Neuronal stem cell (in vitro differentiated cells): ENCODE data around the gene ADAM8.

Experiments
- DNase-seq: peaks from one replicate; pipeline ENCODE4 v3.0.0-alpha.2; 2013; ENCODE audit warnings: low spot score
- H2AFZ ChIP-seq: one replicate; pipeline ENCODE4 v1.6.1; 2013; ENCODE audit warnings: mild to moderate bottlenecking, low read length, inconsistent platforms
- H2AK5ac ChIP-seq: 2 replicates; pipeline ENCODE4 v1.6.1; 2013; ENCODE audit warnings: low read depth, mild to moderate bottlenecking, inconsistent platforms, low read length, moderate library complexity, mixed read lengths
- H2BK120ac ChIP-seq: 2 replicates; pipeline ENCODE4 v1.6.1; 2013; ENCODE audit warnings: low read depth, mild to moderate bottlenecking, inconsistent platforms, low read length, moderate library complexity, mixed read lengths
- H2BK12ac ChIP-seq: one replicate; pipeline ENCODE4 v1.6.1; 2013; ENCODE audit warnings: low read length, inconsistent platforms
- H2BK15ac ChIP-seq: 2 replicates; pipeline ENCODE4 v1.6.1; 2013; ENCODE audit warnings: mild to moderate bottlenecking, low read length, inconsistent platforms, mixed read lengths
- H2BK5ac ChIP-seq: one replicate; pipeline ENCODE4 v1.6.1; 2013; ENCODE audit warnings: inconsistent platforms, mild to moderate bottlenecking, low read length, moderate library complexity
- H3K14ac ChIP-seq: one replicate; pipeline ENCODE4 v1.6.1; 2013; ENCODE audit warnings: low read length, inconsistent platforms
- H3K18ac ChIP-seq: 2 replicates; pipeline ENCODE4 v1.6.1; 2013; ENCODE audit warnings: low read length, inconsistent platforms
- H3K23ac ChIP-seq: 2 replicates; pipeline ENCODE4 v1.6.1; 2013; ENCODE audit warnings: low read depth, mild to moderate bottlenecking, mixed read lengths, low read length, inconsistent platforms; ENCODE audit not compliant: poor library complexity
- H3K27ac ChIP-seq: replicated peaks from 3 replicates; pipeline ENCODE4 v1.5.1; 2013; ENCODE audit warnings: low read length, inconsistent platforms
- H3K27me3 ChIP-seq, 3 experiments: 2 replicates each; pipeline ENCODE4 v1.6.1; 2013; ENCODE audit warnings: low read length in 3 of 3, mild to moderate bottlenecking in 2 of 3, inconsistent platforms in 1 of 3, low read depth in 1 of 3, mixed read lengths in 1 of 3, moderate library complexity in 1 of 3; ENCODE audit not compliant: control insufficient read depth in 3 of 3, insufficient read depth in 3 of 3
- H3K36me3 ChIP-seq, 2 donors: replicated peaks in 1 of 2; 2 replicates each; pipeline ENCODE4 v1.6.1; 2013; ENCODE audit warnings: low read length in 2 of 2; ENCODE audit not compliant: control insufficient read depth in 2 of 2, insufficient read depth in 2 of 2
- H3K4ac ChIP-seq: 2 replicates; pipeline ENCODE4 v1.6.1; 2013; ENCODE audit warnings: inconsistent platforms, mild to moderate bottlenecking, low read length, moderate library complexity
- H3K4me1 ChIP-seq, 2 donors: 1 replicate in 1 of 2; 2 replicates in 1 of 2; pipeline ENCODE4 v1.6.1; 2013; ENCODE audit warnings: low read length in 2 of 2, low read depth in 1 of 2; ENCODE audit not compliant: control insufficient read depth in 2 of 2, insufficient read depth in 1 of 2
- H3K4me2 ChIP-seq: one replicate; pipeline ENCODE4 v1.6.1; 2013; ENCODE audit warnings: mild to moderate bottlenecking, low read length, inconsistent platforms; ENCODE audit not compliant: insufficient read depth, poor library complexity, severe bottlenecking
- H3K4me3 ChIP-seq, 2 donors: 2 replicates each; pipeline ENCODE4 v1.5.1; 2013; ENCODE audit warnings: low read length in 2 of 2, mild to moderate bottlenecking in 2 of 2, inconsistent platforms in 1 of 2, moderate library complexity in 1 of 2
- H3K79me1 ChIP-seq: one replicate; pipeline ENCODE4 v1.6.1; 2013; ENCODE audit warnings: low read depth, mild to moderate bottlenecking, inconsistent platforms, low read length, moderate library complexity
- H3K9ac ChIP-seq: one replicate; pipeline ENCODE4 v1.6.1; 2013; ENCODE audit warnings: mild to moderate bottlenecking, low read depth, low read length, inconsistent platforms; ENCODE audit not compliant: poor library complexity
- H3K9me3 ChIP-seq, 2 donors: replicated peaks in 1 of 2; 2 replicates each; pipeline versions ENCODE3 to v1.6.1; 2013; ENCODE audit warnings: low read length in 2 of 2, mild to moderate bottlenecking in 2 of 2, inconsistent platforms in 1 of 2, low read depth in 1 of 2, mixed read lengths in 1 of 2, moderate library complexity in 1 of 2; ENCODE audit not compliant: control insufficient read depth in 2 of 2, insufficient read depth in 1 of 2
- H4K8ac ChIP-seq: one replicate; pipeline ENCODE4 v1.6.1; 2013; ENCODE audit warnings: low read depth, mild to moderate bottlenecking, inconsistent platforms, low read length, moderate library complexity
- H4K91ac ChIP-seq: one replicate; pipeline ENCODE4 v1.6.1; 2013; ENCODE audit warnings: low read length, low read depth, mild to moderate bottlenecking, inconsistent platforms; ENCODE audit not compliant: poor library complexity
- WGBS, 2 donors: extraction: QIAGEN DNeasy Blood & Tissue Kit; methylation state at CpG; one replicate each; pipeline ENCODE4 v1.1.7; 2013; ENCODE audit warnings: missing lambda C conversion rate in 2 of 2, mixed read lengths in 1 of 2; ENCODE audit not compliant: insufficient read length in 2 of 2, insufficient replicate concordance in 1 of 2; ENCODE audit errors: extremely low coverage in 2 of 2; 5-methylcytosine and 5-hydroxymethylcytosine counted together

The ADAM8 gene

GRCh38 chr10:133280391-133281059 lies 3.9 kb upstream of the ADAM8 start:
- H2BK120ac ChIP-seq: no peak overlapping the region
- H3K9me3 ChIP-seq: peaks cover 0 to 2% of the 10 kb centered on the region in 2 donors

GRCh38 chr10:133279326-133280226 lies 2.9 kb upstream of the ADAM8 start:
- Histone ChIP-seq H3K4me3 (no peak overlapping the region), H3K23ac (no peak overlapping the region), H3K4me1 (peaks cover 8 to 14% of the 10 kb centered on the region in 2 donors), H2AFZ (no peak overlapping the region), H4K91ac (peak overlapping the region; percentile 72), H3K4me2 (no peak overlapping the region), H2AK5ac (no peak overlapping the region), H3K27me3 (peaks cover 0 to 13% (median 6%) of the 10 kb centered on the region in 3 experiments), H2BK120ac (no peak overlapping the region), H3K9me3 (peaks cover 0 to 2% of the 10 kb centered on the region in 2 donors), H3K4ac (no peak overlapping the region), H2BK5ac (peak overlapping the region; percentile 24), H3K79me1 (peaks cover 7% of the 10 kb centered on the region), H2BK12ac (no peak overlapping the region), H3K27ac (no peak overlapping the region), H3K36me3 (peaks cover 29 to 55% of the 10 kb centered on the region in 2 donors), H3K18ac (no peak overlapping the region), H2BK15ac (no peak overlapping the region), H4K8ac (peak overlapping the region; percentile 17), H3K9ac (no peak overlapping the region), H3K14ac (no peak overlapping the region)
- no peak for DNase-seq
- no CpG with 5 or more reads among the region's 24 CpGs for WGBS, 2 donors

More at GRCh38 chr10:133280391-133281059, 3.9 kb upstream of the ADAM8 start:
- H3K4me3 ChIP-seq: peak overlapping the region in 1 of 2 donors; percentile 32
- H3K4me2 ChIP-seq: no peak overlapping the region
- no peak overlapping the region for H2AFZ ChIP-seq
- no peak overlapping the region for H2BK5ac ChIP-seq
- no peak overlapping the region for H3K27ac ChIP-seq
- peaks cover 7 to 8% of the 10 kb centered on the region in 2 donors for H3K4me1 ChIP-seq
- H3K23ac ChIP-seq: no peak overlapping the region
- H3K36me3 ChIP-seq: peaks cover 38 to 64% of the 10 kb centered on the region in 2 donors
- H3K27me3 ChIP-seq: peaks cover 0 to 13% (median 6%) of the 10 kb centered on the region in 3 experiments
- H3K79me1 ChIP-seq: peaks cover 11% of the 10 kb centered on the region
- no peak overlapping the region for H4K91ac ChIP-seq
- WGBS, 2 donors: no CpG with 5 or more reads among the region's 10 CpGs
- no peak overlapping the region for H3K18ac ChIP-seq
- no peak overlapping the region for H2BK12ac ChIP-seq
- H3K4ac ChIP-seq: no peak overlapping the region
- no peak overlapping the region for H3K14ac ChIP-seq
- DNase-seq: no peak
- H3K9ac ChIP-seq: no peak overlapping the region
- no peak overlapping the region for H2AK5ac ChIP-seq
- no peak overlapping the region for H4K8ac ChIP-seq
- no peak overlapping the region for H2BK15ac ChIP-seq

GRCh38 chr10:133278577-133279265 lies 2.1 kb upstream of the ADAM8 start:
- Histone ChIP-seq H3K4me2 (no peak overlapping the region), H3K18ac (no peak overlapping the region), H3K27ac (no peak overlapping the region), H3K4me3 (no peak overlapping the region), H2AK5ac (no peak overlapping the region), H3K23ac (peak overlapping the region; percentile 73), H2BK15ac (no peak overlapping the region), H3K27me3 (peaks cover 0 to 13% (median 6%) of the 10 kb centered on the region in 3 experiments), H3K9me3 (peaks cover 0 to 2% of the 10 kb centered on the region in 2 donors), H2BK5ac (no peak overlapping the region), H2BK12ac (no peak overlapping the region), H4K8ac (no peak overlapping the region), H4K91ac (no peak overlapping the region), H3K14ac (no peak overlapping the region), H2AFZ (no peak overlapping the region), H3K36me3 (peaks cover 23 to 46% of the 10 kb centered on the region in 2 donors), H2BK120ac (no peak overlapping the region), H3K4me1 (peaks cover 8 to 15% of the 10 kb centered on the region in 2 donors), H3K4ac (no peak overlapping the region), H3K9ac (no peak overlapping the region), H3K79me1 (peaks cover 2% of the 10 kb centered on the region)
- WGBS, 2 donors: no CpG with 5 or more reads among the region's 19 CpGs
- no peak for DNase-seq
